Measurements from ENCODE around the gene SKI.

GRCh38 chr1:2291577-2291976 lies 63.5 kb downstream of the SKI start:
- TF ChIP-seq EZH2 (IDR thresholded peaks at IDR 0.05; ENCODE audit: low read length, missing control alignments), result no peak
- no peak for TF ChIP-seq CTCF (conservative IDR thresholded peaks at IDR 0.05 in 1 of 2, IDR thresholded peaks at IDR 0.05 in 1 of 2; ENCODE audit: low read depth in 1 of 2, low read length in 2 of 2)
